BE2C (cell line): ENCODE data around the gene LRRC52.
"Not testable (repeated sequence)": the region's sequence is repeated elsewhere in the genome, so short reads cannot be mapped to it uniquely, and the experiment has no call there.

ENCODE experiments used
- DNase-seq: peaks from one replicate; pipeline ENCODE4 v3.0.0-alpha.2; 2020
- H3K27me3 ChIP-seq: fragments of 250-450 bp; sonication (Bioruptor Pico); 2 replicates; pipeline ENCODE4 v1.5.1; 2020; ENCODE audit warnings: mild to moderate bottlenecking
- H3K36me3 ChIP-seq: fragments of 250-450 bp; sonication (Bioruptor Pico); 2 replicates; pipeline ENCODE4 v1.5.1; 2020; ENCODE audit warnings: mild to moderate bottlenecking
- H3K4me1 ChIP-seq: fragments of 250-450 bp; sonication (Bioruptor Pico); 2 replicates; pipeline ENCODE4 v1.5.1; 2020
- H3K4me3 ChIP-seq: 2 replicates; pipeline ENCODE4 v1.5.1; 2011; ENCODE audit warnings: low read depth, low read length
- H3K9me3 ChIP-seq: fragments of 250-450 bp; sonication (Bioruptor Pico); 2 replicates; pipeline ENCODE4 v1.5.1; 2020
- TF ChIP-seq, protein P1 (sequence below): IDR thresholded peaks from 2 replicates; pipeline ENCODE4 v1.5.1; 2012; ENCODE audit warnings: mild to moderate bottlenecking, low read depth, low read length

Gene LRRC52

DNA sequence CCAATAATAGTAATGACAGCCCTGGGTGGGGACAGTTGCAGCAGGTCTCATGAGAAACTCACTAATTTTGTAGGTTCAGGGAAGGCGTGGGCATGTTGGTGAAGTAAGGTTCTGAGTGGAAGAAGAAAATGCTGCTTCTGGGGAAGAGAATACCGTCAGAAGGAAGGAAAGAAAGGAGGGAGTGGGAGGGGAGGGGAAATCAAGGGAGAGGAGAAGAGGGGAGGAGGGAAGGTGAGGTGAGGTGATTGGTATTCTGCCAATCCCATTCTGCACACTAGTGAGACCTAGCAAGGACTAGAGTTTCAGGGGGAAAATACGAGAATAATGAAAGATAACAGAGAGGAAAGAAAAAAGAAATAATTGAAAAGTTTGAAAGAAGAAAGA lies 54.9 kb downstream of the LRRC52 start:
- H3K9me3 ChIP-seq = no peaks in the 10 kb centered on the region
- peaks cover 26% of the 10 kb centered on the region for H3K27me3 ChIP-seq
- TF ChIP-seq, protein P1, sequence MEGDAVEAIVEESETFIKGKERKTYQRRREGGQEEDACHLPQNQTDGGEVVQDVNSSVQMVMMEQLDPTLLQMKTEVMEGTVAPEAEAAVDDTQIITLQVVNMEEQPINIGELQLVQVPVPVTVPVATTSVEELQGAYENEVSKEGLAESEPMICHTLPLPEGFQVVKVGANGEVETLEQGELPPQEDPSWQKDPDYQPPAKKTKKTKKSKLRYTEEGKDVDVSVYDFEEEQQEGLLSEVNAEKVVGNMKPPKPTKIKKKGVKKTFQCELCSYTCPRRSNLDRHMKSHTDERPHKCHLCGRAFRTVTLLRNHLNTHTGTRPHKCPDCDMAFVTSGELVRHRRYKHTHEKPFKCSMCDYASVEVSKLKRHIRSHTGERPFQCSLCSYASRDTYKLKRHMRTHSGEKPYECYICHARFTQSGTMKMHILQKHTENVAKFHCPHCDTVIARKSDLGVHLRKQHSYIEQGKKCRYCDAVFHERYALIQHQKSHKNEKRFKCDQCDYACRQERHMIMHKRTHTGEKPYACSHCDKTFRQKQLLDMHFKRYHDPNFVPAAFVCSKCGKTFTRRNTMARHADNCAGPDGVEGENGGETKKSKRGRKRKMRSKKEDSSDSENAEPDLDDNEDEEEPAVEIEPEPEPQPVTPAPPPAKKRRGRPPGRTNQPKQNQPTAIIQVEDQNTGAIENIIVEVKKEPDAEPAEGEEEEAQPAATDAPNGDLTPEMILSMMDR = no peak
- DNase-seq = no peak
- H3K36me3 ChIP-seq = no peaks in the 10 kb centered on the region
- H3K4me1 ChIP-seq = no peaks in the 10 kb centered on the region
- peak overlapping the region; percentile 74 for H3K4me3 ChIP-seq

DNA sequence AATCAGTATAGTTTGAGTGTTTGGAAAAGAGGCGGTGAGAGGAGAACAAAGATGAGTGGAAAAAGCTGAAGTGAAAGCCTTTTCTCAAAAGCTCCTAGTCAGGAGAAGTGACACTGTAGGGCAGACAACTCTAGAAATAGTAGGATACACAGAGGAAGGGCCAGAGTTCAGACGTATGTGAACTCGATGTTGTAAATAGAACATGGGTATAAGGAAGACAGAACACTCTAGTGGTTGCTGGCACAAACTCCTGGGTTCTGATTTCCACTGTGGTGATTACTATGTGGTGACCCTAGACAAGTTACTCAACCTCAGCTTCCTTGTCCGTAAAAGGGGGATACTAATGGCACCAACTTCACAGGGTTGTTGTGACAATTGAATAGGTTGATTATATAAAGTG lies 57.0 kb downstream of the LRRC52 start:
- peaks cover 8% of the 10 kb centered on the region; the same call in 1 of the 2 replicates for H3K27me3 ChIP-seq
- H3K36me3 ChIP-seq = no peaks in the 10 kb centered on the region
- no peak for DNase-seq
- H3K4me1 ChIP-seq = no peaks in the 10 kb centered on the region
- no peaks in the 10 kb centered on the region for H3K9me3 ChIP-seq
- TF ChIP-seq, protein P1 = no peak
- no peak overlapping the region for H3K4me3 ChIP-seq

DNA sequence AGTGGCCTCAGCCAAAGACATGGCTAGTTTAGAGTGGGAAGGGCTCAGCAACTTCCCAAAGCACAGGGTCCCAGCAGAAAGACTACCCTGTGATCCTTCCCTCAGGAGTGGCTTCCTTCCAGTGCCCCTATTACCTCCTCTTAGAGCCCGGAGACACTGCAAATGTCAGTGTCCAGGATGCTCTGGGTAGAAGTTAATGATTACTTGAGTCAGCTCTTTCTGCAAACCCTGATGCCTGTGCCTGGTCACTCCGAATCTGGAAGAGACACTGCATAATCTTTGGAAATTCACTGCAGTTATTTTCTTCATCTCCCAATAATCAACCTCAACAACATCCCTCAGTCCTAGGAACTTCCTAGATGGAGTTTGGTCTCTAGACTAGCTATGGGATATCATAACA lies 60.0 kb downstream of the LRRC52 start:
- Histone ChIP-seq H3K36me3 (no peaks in the 10 kb centered on the region), H3K27me3 (no peaks in the 10 kb centered on the region), H3K4me1 (no peaks in the 10 kb centered on the region), H3K9me3 (no peaks in the 10 kb centered on the region), H3K4me3 (no peak overlapping the region)
- TF ChIP-seq, protein P1 = no peak
- no peak for DNase-seq

DNA sequence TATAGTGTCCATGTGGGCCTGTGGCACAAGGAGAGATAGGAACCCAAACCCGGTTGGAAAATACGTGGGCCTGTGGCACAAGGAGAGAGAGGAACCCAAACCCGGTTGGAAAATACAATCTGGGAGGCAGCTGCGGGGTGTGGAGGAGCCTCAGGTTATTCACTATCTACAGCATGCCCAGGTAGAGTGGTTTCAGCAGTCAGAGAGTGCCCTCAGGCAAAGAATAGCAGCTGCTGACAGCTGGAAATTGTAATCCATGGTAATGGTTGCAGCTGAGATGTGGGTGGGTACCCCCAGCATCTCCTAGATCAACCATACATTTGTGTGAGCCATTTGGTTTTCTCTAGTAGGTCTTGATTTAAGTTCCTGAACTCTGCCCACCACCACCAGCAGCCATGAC lies 61.4 kb downstream of the LRRC52 start:
- DNase-seq = no peak
- H3K27me3 ChIP-seq = no peaks in the 10 kb centered on the region
- TF ChIP-seq, protein P1 = no peak
- no peaks in the 10 kb centered on the region for H3K36me3 ChIP-seq
- H3K4me1 ChIP-seq = no peaks in the 10 kb centered on the region
- H3K4me3 ChIP-seq = no peak overlapping the region
- no peaks in the 10 kb centered on the region for H3K9me3 ChIP-seq

DNA sequence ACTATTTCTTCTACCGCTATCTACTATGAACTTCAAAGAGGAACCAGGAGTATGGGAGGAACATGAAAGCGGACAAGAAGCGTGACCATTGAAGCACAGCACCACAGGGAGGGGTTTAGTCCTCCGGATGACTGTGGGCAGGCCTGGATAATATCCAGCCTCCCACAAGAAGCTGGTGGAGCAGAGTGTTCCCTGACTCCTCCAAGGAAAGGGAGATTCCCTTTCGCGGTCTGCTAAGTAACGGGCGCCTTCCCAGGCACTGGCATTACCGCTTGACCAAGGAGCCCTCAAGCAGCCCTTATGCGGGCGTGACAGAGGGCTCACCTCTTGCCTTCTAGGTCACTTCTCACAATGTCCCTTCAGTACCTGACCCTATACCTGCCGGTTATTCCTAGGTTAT lies 62.9 kb downstream of the LRRC52 start:
- not testable (repeated sequence) for DNase-seq, H3K4me3 ChIP-seq, H3K27me3 ChIP-seq, H3K36me3 ChIP-seq, H3K9me3 ChIP-seq, H3K4me1 ChIP-seq

DNA sequence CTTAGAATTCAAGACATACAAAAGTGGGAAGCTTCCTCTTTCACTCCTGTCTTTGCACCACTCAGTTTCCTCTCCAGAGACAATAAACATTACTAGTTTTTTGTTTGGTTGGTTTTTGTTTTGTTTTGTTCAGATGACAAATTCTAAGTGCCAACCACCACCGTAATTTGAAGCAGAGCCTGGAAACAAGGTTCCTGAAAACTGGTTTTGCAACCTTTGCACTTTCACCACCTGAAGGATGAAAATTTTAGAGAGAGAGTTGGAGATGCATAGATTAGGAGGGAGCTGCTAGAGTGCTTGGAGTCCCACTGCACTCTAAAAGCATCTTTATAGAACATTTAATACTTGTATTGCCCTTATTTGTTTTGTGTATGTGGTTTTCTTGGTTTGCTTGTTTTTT lies 67.1 kb downstream of the LRRC52 start:
- Histone ChIP-seq H3K4me3 (no peak overlapping the region), H3K27me3 (peaks cover 10% of the 10 kb centered on the region), H3K4me1 (no peaks in the 10 kb centered on the region), H3K36me3 (no peaks in the 10 kb centered on the region), H3K9me3 (peaks cover 4% of the 10 kb centered on the region; the same call in 1 of the 2 replicates)
- TF ChIP-seq, protein P1 = no peak
- no peak for DNase-seq

DNA sequence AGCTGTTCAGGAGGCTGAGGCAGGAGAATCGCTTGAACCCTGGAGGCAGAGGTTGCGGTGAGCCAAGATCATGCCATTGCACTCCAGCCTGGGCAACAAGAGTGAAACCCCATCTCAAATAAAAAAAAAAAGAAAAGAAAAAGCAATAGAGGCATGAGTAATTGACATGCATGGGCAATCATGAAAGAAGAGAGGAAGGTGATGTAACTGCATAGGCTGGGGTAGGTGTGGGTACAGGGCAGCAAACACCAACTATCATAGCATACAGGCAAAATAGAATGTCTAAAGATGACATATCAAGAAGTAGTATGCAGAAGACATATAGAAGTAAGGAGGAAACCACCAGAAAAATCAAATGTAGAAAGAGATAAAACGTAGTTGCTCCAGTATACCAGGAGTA lies 68.3 kb downstream of the LRRC52 start:
- Histone ChIP-seq H3K4me1 (no peaks in the 10 kb centered on the region), H3K36me3 (no peaks in the 10 kb centered on the region), H3K4me3 (no peak overlapping the region), H3K27me3 (peaks cover 13% of the 10 kb centered on the region), H3K9me3 (peaks cover 4% of the 10 kb centered on the region; the same call in 1 of the 2 replicates)
- DNase-seq = no peak
- TF ChIP-seq, protein P1 = no peak
